NCI-H526 (cell line): ENCODE data around the gene SERPING1.

Experiments used
- DNase-seq, 2 experiments: peaks; one replicate each; lab custom pipeline; 2025; lab: John Stamatoyannopoulos, UW

The SERPING1 gene

GRCh38 chr11:57597916-57598830 is 688 bp downstream of the SERPING1 start:
- peak in 1 of 2 experiments; percentile 12 for DNase-seq

DNA sequence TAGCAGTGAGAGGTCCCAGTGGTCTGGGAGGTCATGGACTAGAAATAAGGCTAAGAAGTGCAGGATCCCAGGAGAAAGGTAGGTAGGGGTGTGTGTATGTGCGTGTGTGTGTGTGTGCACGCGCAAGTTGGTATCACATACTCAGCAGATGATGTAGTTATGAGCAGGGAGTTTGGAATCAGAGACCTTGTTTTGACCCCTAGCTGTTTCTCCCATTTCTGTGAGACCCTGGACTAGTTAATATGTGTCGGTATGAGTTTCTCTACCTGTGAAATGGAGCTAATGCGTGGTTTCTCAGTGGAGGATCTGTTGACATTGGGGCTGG is 1.3 kb downstream of the SERPING1 start:
- DNase-seq, result no peak

- no peak for DNase-seq
Observed at GRCh38 chr11:57599381-57599780, 1.9 kb downstream of the SERPING1 start.

GRCh38 chr11:57601297-57601696 is 3.8 kb downstream of the SERPING1 start:
- DNase-seq, result no peak

DNA sequence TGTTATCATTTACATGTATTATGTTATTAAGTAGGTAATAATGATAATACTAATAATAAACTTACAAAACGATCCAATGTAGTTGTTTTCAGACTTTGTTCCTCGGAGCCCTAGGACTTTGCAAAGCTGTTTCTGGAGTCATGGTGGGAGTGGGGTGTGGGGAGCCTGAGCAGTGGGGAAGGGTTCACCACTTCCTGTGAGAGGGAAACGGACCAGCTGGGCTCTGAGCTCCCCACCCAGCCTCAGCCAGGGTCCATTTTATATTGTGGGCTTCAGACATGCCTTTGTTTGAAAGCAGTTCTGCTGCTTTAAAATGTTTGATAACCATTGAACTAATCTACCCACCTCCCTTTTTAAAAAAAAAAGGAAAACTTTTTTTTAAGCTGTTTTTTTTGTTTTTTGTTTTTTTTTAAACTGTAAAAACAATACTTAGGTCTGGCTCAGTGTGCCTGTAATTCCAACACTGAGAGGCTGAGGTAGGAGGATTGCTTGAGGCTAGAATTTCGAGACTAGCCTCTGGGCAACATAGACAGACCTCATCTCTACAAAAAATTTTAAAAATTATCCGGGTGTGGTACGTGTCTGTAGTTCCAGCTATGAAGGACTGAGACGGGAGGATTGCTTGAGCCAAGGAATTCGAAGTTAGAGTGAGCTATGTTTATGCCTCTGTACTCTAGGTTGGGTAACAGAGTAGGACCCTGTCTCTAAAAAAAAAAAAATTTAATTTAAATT is 7.0 kb downstream of the SERPING1 start:
- no peak for DNase-seq

- DNase-seq, result no peak
Observed at GRCh38 chr11:57605028-57605420, 7.5 kb downstream of the SERPING1 start.

DNA sequence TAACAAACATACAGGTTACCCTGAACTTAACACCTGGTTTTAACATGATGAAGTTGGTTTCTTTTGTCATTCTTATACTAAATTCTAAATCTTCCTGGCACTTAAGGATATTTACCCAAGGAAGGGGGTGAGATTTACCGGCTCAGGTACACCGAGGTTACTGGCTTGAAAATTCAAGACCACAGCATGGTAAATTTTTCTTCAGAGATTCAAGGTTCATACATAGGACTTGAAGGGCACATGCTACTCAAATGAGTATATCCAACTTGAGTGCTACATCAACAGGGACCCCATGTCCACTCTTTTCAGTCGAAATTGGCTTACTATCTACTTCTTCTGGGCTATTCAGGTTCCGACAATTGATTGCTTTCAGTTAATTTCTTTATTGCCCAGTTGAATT is 12.7 kb downstream of the SERPING1 start:
- no peak for DNase-seq

- DNase-seq, result no peak
Observed at GRCh38 chr11:57614234-57614772, 16.8 kb downstream of the SERPING1 start.

DNA sequence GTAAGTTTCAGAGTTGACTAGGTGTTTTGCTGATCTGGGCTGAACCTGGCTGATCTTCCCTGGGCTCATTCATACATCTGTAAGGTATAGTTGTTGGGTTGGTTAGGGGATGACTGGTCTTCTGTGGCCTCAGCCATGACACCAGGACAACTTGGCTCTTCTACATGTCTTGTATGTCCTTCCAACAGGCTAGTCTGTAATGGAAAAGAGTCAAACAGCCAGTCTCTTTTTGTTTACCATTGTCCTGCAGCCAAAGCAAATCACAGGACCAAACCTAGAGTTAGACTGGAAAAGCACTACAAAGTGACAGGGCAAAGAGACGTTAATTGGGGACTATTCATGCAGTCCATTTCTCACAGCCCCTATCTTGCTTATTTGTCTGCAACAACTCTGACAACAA is 17.8 kb downstream of the SERPING1 start:
- no peak for DNase-seq

DNA sequence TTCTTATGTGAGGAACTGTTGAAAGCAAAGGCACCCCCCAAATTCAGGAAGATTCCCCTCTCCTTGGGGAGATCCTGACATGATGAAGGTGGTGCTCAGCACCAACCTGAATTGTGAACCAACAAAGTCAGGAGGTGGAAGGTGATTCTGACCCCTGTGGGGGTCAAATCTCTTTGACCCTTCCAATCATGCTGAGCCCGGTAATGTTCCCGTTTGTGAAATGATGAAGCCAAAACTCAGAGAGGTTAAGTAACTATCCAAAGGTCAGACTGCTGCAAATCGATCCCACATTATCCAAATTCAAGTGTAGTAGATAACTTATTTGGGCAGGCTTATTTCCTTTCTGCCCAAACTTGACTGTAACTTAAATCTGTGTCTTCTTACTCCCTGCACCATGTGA is 19.1 kb downstream of the SERPING1 start:
- no peak for DNase-seq

GRCh38 chr11:57618438-57618837 is 21.0 kb downstream of the SERPING1 start:
- DNase-seq, result no peak

DNA sequence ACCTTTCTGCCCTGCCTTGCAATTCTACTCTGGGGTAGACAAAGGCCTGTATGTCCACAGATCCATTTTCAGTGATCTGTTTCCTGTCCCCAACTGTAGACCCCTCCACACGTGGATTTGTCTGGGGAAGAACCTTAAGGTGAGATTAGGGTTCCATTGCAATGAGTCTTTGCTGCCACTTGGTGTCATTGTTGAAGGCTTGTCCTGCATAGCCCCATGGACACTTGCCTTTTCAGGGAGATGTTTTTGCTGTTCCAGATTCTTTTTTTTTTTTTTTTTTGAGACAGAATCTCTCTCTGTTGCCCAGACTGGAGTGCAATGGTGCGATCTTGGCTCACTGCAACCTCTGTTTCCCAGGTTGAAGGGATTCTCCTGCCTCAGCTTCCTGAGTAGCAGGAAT is 21.8 kb downstream of the SERPING1 start:
- no peak for DNase-seq

DNA sequence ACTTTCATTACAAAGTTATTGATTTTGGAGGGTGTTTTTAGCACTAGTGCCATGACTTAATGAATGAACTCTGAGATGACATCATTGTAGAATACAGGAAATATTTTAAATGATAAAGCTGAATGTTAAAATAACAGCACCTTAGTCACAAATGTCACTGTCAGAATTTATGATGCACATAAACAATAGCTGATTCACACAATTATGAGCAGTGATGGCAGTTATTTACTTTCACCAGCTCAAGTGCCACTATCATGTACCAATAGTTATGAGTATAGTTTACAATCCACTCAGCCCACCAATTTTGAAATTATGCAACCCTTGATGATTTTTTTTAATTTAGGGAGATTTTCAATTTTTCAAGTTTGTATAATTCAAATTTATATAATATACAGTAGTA is 23.0 kb downstream of the SERPING1 start:
- DNase-seq, result no peak

GRCh38 chr11:57622263-57622662 is 24.8 kb downstream of the SERPING1 start:
- no peak for DNase-seq

GRCh38 chr11:57624864-57625263 is 27.4 kb downstream of the SERPING1 start:
- DNase-seq, result no peak

DNA sequence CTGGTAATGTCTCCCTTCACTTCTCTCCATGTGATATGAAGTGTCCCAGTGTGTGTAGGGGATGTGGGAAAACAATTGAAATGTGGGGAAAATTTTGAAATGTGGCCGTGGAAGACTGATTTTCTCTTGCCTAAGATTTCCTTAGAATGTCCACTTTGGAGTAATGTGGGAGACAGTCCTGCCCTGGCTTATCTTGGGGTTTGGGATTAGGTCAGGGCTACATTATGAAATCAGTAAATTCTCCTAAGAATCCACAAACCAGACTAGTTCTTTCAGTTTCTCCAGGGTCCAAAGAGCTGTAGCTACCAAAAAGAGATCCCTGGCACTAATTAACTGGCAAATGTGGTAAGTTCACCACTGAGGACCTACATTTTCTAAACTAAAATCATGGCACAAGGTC is 29.4 kb downstream of the SERPING1 start:
- DNase-seq, result no peak

- DNase-seq, result no peak
Observed at GRCh38 chr11:57630171-57630570, 32.7 kb downstream of the SERPING1 start.

GRCh38 chr11:57632116-57632515 is 34.6 kb downstream of the SERPING1 start:
- no peak for DNase-seq

GRCh38 chr11:57633394-57634070 is 36.0 kb downstream of the SERPING1 start:
- no peak for DNase-seq

DNA sequence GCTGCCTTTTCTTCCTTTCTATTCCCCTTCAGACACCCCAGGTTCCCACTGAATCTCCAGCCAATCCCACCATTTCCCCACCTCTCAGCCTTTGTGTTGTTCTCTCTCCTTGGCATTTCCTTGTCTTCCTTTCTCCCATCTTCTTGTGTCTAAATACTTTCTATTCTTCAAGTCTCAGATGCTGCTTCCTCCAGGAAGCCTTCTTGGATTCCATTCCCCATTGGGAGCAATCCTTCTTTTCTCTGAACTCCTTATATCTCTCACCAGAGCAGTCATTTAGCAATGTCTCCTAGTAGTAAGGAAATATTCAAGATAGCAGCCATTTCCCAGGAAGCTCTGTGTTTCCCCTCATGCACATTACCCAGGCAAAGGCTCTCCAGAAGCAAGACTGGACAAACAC is 36.8 kb downstream of the SERPING1 start:
- no peak for DNase-seq

GRCh38 chr11:57635246-57635645 is 37.8 kb downstream of the SERPING1 start:
- DNase-seq, result no peak

GRCh38 chr11:57637626-57638004 is 40.1 kb downstream of the SERPING1 start:
- no peak for DNase-seq
